HEK293T (cell line): ENCODE measurements around the gene PCDHA7.

ENCODE experiments used
- CTCF ChIA-PET: fragments of 350-600 bp; formaldehyde crosslinking; extraction: SDS; loops from one replicate; lab custom pipeline; 2021; ENCODE audit warnings: antibody characterized with exemption, inconsistent platforms; lab: Yijun Ruan, JAX
- POLR2A ChIA-PET: fragments of 350-600 bp; formaldehyde crosslinking; extraction: SDS; loops from one replicate; lab custom pipeline; 2020; ENCODE audit warnings: antibody characterized with exemption, inconsistent platforms; lab: Yijun Ruan, JAX
- DNase-seq: peaks from one replicate; pipeline ENCODE4 v3.0.0; 2012; ENCODE audit warnings: mixed read lengths; ENCODE audit errors: extremely low spot score
- ARNT ChIP-seq: fragments of 450-650 bp; IDR thresholded peaks from 2 replicates; pipeline ENCODE4 v1.6.1; 2017; ENCODE audit warnings: mild to moderate bottlenecking
- BHLHE40 ChIP-seq: fragments of 450-650 bp; IDR thresholded peaks from 2 replicates; pipeline ENCODE4 v1.6.1; 2016; ENCODE audit warnings: mild to moderate bottlenecking, moderate library complexity, borderline replicate concordance
- CTBP1 ChIP-seq: fragments of 450-650 bp; IDR thresholded peaks from 2 replicates; pipeline ENCODE4 v1.6.1; 2016; ENCODE audit warnings: borderline replicate concordance
- ELF4 ChIP-seq: fragments of 450-650 bp; IDR thresholded peaks from 2 replicates; pipeline ENCODE4 v1.6.1; 2017; ENCODE audit warnings: antibody characterized with exemption
- FOXA1 ChIP-seq: fragments of 450-650 bp; IDR thresholded peaks from 2 replicates; pipeline ENCODE4 v1.6.1; 2016; ENCODE audit warnings: mild to moderate bottlenecking
- FOXK2 ChIP-seq: fragments of 450-650 bp; IDR thresholded peaks from 2 replicates; pipeline ENCODE4 v1.6.1; 2016; ENCODE audit warnings: mild to moderate bottlenecking
- HDGF ChIP-seq: fragments of 450-650 bp; IDR thresholded peaks from 2 replicates; pipeline ENCODE4 v1.6.1; 2017; ENCODE audit warnings: antibody characterized with exemption, borderline replicate concordance
- L3MBTL2 ChIP-seq: fragments of 450-650 bp; conservative IDR thresholded peaks from 2 replicates; pipeline ENCODE4 v1.6.1; 2016; ENCODE audit warnings: mild to moderate bottlenecking
- LEF1 ChIP-seq: fragments of 450-650 bp; IDR thresholded peaks from 2 replicates; pipeline ENCODE4 v1.6.1; 2017; ENCODE audit warnings: mild to moderate bottlenecking, borderline replicate concordance
- NFRKB ChIP-seq: fragments of 450-650 bp; IDR thresholded peaks from 2 replicates; pipeline ENCODE4 v1.6.1; 2016; ENCODE audit warnings: mild to moderate bottlenecking, moderate library complexity
- PKNOX1 ChIP-seq: fragments of 450-650 bp; IDR thresholded peaks from 2 replicates; pipeline ENCODE4 v1.6.1; 2016
- SP1 ChIP-seq: fragments of 450-650 bp; IDR thresholded peaks from 2 replicates; pipeline ENCODE4 v1.6.1; 2017
- SUZ12 ChIP-seq: fragments of 450-650 bp; IDR thresholded peaks from 2 replicates; pipeline ENCODE4 v1.6.1; 2016; ENCODE audit warnings: mild to moderate bottlenecking
- TARDBP ChIP-seq: fragments of 450-650 bp; IDR thresholded peaks from 2 replicates; pipeline ENCODE4 v1.6.1; 2016
- ZNF384 ChIP-seq: fragments of 450-650 bp; IDR thresholded peaks from 2 replicates; pipeline ENCODE4 v1.6.1; 2016

PCDHA7 gene

GRCh38 chr5:140857177-140857986 is 23.3 kb downstream of the PCDHA7 start:
- TF ChIP-seq FOXA1 (no peak), SP1 (no peak), TARDBP (no peak)
- ChIA-PET POLR2A (no interaction called here), CTCF (interaction anchor here (1.8 to 2.0 kb wide), 2 partner anchors 8 to 183 kb away, joined by 7 to 26 read pairs; no protein-coding TSS in a partner anchor)
- DNase-seq: no peak

- ChIA-PET POLR2A (no interaction called here), CTCF (no interaction called here)
- DNase-seq: no peak
- no peak for TF ChIP-seq SUZ12
- TF ChIP-seq ELF4: no peak
- no peak for TF ChIP-seq FOXA1
- no peak for TF ChIP-seq ARNT
- TF ChIP-seq PKNOX1: no peak
- no peak for TF ChIP-seq HDGF
- TF ChIP-seq BHLHE40: no peak
- no peak for TF ChIP-seq TARDBP
Measured at GRCh38 chr5:140857987-140858240, 23.8 kb downstream of the PCDHA7 start.

GRCh38 chr5:140862441-140863295 is 28.6 kb downstream of the PCDHA7 start:
- POLR2A ChIA-PET: no interaction called here
- CTCF ChIA-PET: no interaction called here
- TF ChIP-seq FOXK2: no peak
- no peak for TF ChIP-seq CTBP1
- no peak for TF ChIP-seq SP1
- no peak for TF ChIP-seq LEF1
- no peak for DNase-seq

GRCh38 chr5:140868721-140869554 is 34.9 kb downstream of the PCDHA7 start, which contains the start of gene PCDHA11:
TSS of gene PCDHA11 (plus strand) at chr5:140868957. CDS start at chr5:140869104, 147 bp downstream.
- POLR2A ChIA-PET: interaction anchor here (1.3 to 1.4 kb wide), 2 partner anchors 58 to 171 kb away, joined by 4 to 33 read pairs; no protein-coding TSS in a partner anchor
- TF ChIP-seq SP1: no peak
- TF ChIP-seq L3MBTL2: 0 out of 2 replicates have a peak, but pooled peaks have one; percentile 24
- CTCF ChIA-PET: interaction anchor here (0.6 to 2.3 kb wide), 20 partner anchors 8 to 311 kb away, joined by 3 to 80 read pairs (median 5); partner anchors contain the start of genes PCDHA1, PCDHA10, PCDHA8 and PCDHAC1
- peak; percentile 52 for DNase-seq

GRCh38 chr5:140869555-140869886 is 35.5 kb downstream of the PCDHA7 start:
- TF ChIP-seq FOXK2: no peak
- TF ChIP-seq HDGF: no peak
- no peak for TF ChIP-seq FOXA1
- no peak for TF ChIP-seq NFRKB
- no peak for TF ChIP-seq BHLHE40
- no peak for TF ChIP-seq PKNOX1
- TF ChIP-seq LEF1: no peak
- TF ChIP-seq SUZ12: no peak
- no peak for TF ChIP-seq ARNT
- TF ChIP-seq TARDBP: no peak
- TF ChIP-seq ZNF384: no peak
- ChIA-PET CTCF (interaction anchor here (0.6 to 2.3 kb wide), 20 partner anchors 8 to 312 kb away, joined by 3 to 80 read pairs (median 5); partner anchors contain the start of genes PCDHA1, PCDHA10, PCDHA8 and PCDHAC1), POLR2A (interaction anchor here (1.3 to 1.4 kb wide), 2 partner anchors 57 to 171 kb away, joined by 4 to 33 read pairs; no protein-coding TSS in a partner anchor)
- no peak for DNase-seq

GRCh38 chr5:140870221-140871201 is 36.4 kb downstream of the PCDHA7 start:
- TF ChIP-seq SUZ12 (no peak), NFRKB (no peak), PKNOX1 (no peak), HDGF (no peak), ARNT (no peak), TARDBP (no peak), FOXK2 (no peak), CTBP1 (no peak), L3MBTL2 (no peak)
- ChIA-PET POLR2A (no interaction called here), CTCF (interaction anchor here (0.6 to 2.3 kb wide), 8 partner anchors 9 to 175 kb away, joined by 3 to 80 read pairs (median 6); partner anchors contain the start of genes PCDHA10 and PCDHAC1)
- DNase-seq: no peak
